Astrocyte of the spinal cord (primary cell): ENCODE data around the gene FNDC3A.

Experiments used
- DNase-seq: peaks from one replicate; pipeline ENCODE4 v3.0.0; 2011; ENCODE audit warnings: low read depth, low spot score
- H3K4me3 ChIP-seq: 2 replicates; pipeline ENCODE4 v1.5.1; 2011; ENCODE audit warnings: low read depth, mild to moderate bottlenecking, low read length, moderate library complexity
- CTCF ChIP-seq: IDR thresholded peaks from 2 replicates; pipeline ENCODE4 v1.5.1; 2012; ENCODE audit warnings: low read depth, mild to moderate bottlenecking, low read length, inconsistent platforms
- in situ Hi-C: cut with HindIII; loops from 2 replicates; pipeline ENCODE4 v1.10.0; 2017; ENCODE audit warnings: low sequenced_read_pairs

Gene FNDC3A

DNA sequence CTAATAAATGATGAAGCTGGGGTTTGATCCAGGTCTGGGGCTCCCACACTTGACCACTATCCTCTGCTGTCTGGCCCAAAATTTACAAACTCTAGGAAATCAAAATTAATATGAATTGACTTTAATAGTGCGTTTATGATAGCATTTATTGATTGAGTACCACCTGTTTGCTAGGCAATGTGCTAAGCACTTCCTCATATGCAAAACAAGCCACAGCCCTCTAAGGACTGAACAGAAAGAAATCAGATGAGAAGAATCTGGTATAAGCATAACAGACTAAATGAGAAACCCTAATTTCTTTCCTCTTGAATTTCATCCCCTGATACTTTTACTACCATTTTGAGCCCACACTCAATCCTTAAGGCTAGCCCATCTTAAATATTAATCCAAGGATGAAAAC is 237.8 kb downstream of the FNDC3A start:
- in situ Hi-C loops: no loop called here
- TF ChIP-seq CTCF: no peak
- H3K4me3 ChIP-seq: no peak overlapping the region
- DNase-seq: no peak

GRCh38 chr13:49213997-49214916 is 238.5 kb downstream of the FNDC3A start:
- in situ Hi-C loops: no loop called here
- TF ChIP-seq CTCF: no peak
- H3K4me3 ChIP-seq: no peak overlapping the region
- DNase-seq: peak; percentile 2

- in situ Hi-C loops: no loop called here
- no peak for DNase-seq
- no peak for TF ChIP-seq CTCF
- no peak overlapping the region for H3K4me3 ChIP-seq
Observed at GRCh38 chr13:49214917-49215376, 239.2 kb downstream of the FNDC3A start.

DNA sequence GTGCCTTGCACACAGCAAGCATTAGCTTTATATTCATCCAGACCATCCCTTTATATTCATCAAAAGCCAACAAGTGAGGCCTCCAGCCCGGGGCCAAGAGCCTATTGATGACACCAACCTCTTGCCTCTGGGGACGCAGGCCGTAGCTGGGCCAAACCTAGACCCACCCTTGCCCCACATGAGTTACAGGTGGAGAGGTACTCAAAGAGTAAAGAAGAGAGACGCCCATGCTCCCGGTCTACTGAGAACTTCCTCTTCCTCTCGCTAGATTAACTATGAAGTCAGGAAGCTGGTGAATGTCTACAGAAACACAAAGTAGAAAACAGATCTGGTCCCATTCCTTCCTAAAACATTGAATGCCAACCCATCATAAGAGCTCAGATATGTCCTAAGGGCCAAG is 240.6 kb downstream of the FNDC3A start:
- no peak for TF ChIP-seq CTCF
- in situ Hi-C loops: no loop called here
- DNase-seq: no peak
- no peak overlapping the region for H3K4me3 ChIP-seq

DNA sequence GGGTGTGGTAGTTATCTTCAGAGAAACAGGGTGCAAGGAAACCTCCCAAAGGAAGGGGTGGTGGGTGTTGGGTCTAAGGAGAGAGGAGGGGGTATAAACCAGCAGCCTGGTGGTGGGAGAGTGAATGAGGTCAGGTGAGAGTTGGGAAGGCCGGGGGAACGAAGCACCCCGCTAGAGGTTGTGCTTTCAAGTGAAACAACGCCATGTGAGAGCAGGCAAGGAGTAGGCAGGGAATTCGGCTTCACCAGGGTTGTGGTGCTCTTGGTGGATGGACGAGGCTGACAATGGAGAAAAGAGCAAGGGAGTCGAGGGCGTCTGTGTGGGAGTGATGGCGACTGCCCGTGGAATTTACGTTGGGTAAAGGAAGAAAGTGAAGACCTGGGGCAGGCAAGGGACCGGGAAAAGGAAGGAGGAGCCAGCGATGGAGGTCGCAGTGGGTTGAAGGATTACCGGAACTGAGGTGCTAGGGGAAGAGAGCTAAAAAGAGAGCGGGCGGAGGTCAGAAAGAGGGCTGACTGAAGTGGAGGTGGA is 242.3 kb downstream of the FNDC3A start:
- DNase-seq: no peak
- no peak overlapping the region for H3K4me3 ChIP-seq
- no peak for TF ChIP-seq CTCF
- in situ Hi-C loops: no loop called here

DNA sequence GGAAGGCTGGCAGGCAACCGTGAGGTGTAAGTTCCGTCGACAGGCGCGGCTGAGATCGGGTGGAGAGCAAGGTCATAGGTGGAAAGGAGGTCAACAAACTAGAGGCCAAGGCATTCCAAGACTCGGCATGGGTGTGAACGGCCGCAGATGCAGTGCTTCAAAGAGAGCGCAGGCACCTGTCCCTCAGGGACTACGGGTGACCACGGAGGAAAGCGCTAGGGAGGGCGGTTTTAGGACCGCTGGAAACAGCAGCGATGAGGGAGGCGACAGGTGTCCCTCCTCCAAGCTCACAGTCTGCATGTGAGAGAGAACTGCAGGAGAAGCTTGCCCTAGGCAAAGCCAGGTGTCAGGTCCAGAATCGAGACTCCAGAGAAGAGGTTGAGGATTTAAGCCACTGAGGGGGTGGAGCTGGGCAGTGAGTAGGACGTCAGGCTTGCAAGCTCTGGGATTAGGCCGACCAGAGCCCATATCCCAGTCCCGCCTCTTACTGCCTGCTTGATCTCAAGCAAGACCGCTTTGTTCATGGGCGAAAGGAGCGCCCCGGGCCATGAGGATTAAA is 242.9 kb downstream of the FNDC3A start:
- DNase-seq: peak; percentile 2
- TF ChIP-seq CTCF: no peak
- in situ Hi-C loops: no loop called here
- no peak overlapping the region for H3K4me3 ChIP-seq
